GM21717 (cell line): ENCODE results near the gene POLR3E.
"Not testable (repeated sequence)": the region's sequence is repeated elsewhere in the genome, so short reads cannot be mapped to it uniquely, and the experiment has no call there.

Experiments used
- ATAC-seq: cut with Tn5 transposase; IDR thresholded peaks from one replicate; pipeline ENCODE4 v1.9.1; 2021; ENCODE audit warnings: mild to moderate bottlenecking, moderate library complexity; ENCODE audit not compliant: unreplicated experiment

The POLR3E gene

GRCh38 chr16:22330326-22330725, 33.1 kb downstream of the POLR3E start:
- no peak for ATAC-seq

DNA sequence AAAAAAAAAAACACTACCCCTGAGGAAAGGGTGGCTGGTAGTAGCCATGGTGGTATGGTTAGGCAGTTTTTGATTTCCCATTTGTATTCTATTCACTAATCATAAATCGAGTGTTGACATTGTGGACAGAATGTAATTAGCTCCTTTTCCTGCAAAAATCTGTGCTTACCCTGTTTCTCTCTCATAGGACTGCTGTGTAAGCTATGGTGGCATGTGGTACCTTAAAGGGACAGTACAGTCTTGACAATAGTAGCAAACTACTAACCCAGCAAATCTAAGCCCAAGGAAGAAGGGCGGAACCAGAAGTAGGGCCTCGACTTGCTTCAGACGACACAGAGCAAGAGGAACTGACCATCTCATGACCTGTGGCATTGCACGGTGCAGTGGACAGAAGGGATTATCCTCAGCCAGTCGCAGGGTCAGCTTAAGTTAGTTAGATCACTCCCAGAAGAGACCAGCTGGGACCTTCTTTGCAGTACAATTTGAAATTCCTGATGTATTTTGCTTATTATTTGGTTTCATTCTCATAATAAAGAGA, 36.3 kb downstream of the POLR3E start:
- ATAC-seq = no peak

DNA sequence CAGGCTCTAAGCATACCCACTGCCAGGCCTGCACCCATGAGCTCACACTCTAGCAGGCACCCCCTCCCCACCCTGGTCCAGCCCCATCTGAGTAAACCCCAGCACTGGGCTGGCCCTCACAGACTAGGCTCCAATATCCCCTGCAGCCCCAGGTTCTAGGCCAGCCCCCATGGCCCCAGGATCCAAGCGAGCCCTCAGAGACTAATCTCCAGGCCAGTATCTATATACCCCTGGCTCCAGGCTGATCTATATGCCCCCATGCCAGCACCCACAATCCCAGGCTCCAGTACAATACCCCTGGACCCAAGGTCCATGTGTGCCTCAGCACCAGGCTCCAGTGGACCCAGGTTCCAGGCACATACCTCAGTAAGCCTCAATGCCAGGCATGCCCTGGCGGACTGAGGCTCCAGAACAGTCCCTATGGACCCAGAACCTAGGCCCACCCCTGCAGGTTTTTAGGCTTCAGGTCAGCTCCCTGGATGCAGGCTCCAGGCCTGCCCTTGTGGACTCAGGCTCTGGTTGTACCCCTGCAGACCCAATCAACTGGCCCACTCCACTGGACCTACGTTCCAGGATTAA, 38.5 kb downstream of the POLR3E start:
- ATAC-seq = no peak

- ATAC-seq = no peak
These were observed 39.4 kb downstream of the POLR3E start for GRCh38 chr16:22336581-22336980.

DNA sequence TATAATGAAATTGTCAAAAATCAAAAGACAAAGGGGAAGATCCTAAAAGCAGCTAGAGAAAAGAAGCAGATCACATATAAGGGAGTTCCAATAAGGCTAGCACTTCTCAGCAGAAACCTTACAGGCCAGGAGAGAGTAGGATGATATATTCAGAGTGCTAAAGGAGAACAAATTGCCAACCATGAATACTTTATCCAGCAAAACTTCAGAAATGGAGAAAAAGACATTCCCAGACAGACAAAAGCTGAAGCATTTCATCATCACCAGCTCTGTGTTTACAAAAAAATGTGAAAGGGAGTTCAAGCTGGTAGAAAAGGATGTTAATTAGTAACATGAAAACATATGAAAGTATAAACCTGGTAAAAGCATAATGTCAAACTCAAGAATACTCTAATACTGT, 39.8 kb downstream of the POLR3E start:
- ATAC-seq = no peak

DNA sequence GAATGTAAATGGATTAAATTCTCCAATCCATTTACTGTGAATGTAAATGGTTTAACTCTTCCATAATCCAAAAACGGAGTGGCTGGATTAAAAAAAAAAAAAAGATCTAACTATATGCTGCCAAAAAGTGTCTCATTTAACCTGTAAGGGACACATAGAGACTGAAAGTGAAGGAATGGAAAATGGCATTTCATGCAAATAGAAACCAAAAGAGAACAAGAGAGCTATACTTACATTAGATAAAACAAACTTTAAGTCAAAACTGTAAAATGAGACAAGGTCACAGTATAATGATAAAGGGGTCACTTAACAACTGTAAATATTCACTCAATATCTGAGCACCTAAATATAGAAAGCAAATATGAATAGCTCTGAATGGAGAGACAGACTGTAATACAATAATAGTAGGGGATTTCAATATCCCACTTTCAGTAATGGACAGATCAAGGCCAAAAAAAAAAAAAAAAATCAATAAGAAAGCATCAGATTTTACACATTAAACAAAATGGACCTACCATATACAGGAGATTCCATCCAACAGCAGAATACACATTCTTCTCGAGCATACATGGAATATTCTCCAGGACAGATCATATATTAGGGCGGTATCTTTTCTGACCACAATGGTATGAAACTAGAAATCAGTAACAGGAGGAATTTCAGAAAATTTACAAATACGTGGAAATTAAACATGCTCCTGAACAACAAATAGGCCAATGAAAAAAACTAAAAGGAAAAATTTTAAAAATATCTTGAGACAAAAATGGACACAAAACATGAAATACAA, 40.8 kb downstream of the POLR3E start:
- no peak for ATAC-seq

GRCh38 chr16:22340945-22341344, 43.7 kb downstream of the POLR3E start:
- no peak for ATAC-seq

GRCh38 chr16:22342082-22342481, 44.9 kb downstream of the POLR3E start:
- ATAC-seq = no peak

DNA sequence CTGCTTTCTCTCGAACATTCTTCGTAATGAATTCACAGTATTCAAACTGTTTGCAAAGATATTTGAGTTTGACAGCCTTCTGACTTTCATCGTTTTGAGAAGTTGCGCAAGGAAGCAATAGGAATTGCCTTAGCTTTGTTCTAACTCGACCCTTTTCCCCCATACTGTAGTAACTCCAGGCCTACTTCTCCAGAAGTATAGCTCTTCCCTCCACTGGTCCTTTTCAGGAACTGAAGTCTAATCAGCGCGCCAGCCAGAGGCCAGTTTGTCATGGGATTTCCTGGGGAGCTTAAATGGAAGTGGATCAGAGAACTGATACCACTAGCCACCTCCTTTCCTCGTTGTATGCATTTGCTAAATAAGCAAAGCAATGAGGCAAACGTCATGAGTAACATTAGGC, 49.3 kb downstream of the POLR3E start:
- no peak for ATAC-seq

- ATAC-seq = no peak
These were observed 50.1 kb downstream of the POLR3E start for GRCh38 chr16:22347100-22347820.

GRCh38 chr16:22348291-22348690, 51.1 kb downstream of the POLR3E start:
- ATAC-seq = no peak

DNA sequence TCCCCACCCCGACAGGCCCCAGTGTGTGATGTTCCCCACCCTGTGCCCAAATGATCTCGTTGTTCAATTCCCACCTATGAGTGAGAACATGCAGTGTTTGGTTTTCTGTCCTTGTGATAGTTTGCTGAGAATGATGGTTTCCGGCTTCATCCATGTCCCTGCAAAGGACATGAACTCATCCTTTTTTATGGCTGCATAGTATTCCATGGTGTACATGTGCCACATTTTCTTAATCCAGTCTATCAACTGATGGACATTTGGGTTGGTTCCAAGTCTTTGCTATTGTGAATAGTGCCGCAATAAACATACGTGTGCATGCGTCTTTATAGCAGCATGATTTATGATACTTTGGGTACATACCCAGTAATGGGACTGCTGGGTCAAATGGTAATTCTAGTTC, 53.8 kb downstream of the POLR3E start:
- ATAC-seq = not testable (repeated sequence)

GRCh38 chr16:22352140-22352539, 54.9 kb downstream of the POLR3E start:
- no peak for ATAC-seq

DNA sequence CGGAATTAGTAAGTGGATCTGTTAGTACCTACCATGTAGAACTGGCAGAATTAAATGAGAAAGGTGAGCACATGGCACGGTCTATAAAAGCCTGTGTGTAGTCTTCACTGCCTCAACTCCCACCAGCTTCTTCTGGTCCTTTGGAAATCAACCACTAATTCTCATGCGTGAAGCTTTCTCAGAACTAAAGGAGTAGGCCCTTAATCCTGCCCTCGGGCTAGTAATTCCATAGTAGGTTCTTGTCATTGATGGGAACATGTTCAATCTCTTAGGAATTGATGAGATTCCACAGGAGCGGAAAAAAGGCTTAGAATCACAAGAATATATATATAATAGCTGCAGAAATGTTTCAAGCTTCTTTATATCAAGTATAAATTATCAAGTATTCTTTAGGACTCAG, 55.5 kb downstream of the POLR3E start:
- no peak for ATAC-seq

DNA sequence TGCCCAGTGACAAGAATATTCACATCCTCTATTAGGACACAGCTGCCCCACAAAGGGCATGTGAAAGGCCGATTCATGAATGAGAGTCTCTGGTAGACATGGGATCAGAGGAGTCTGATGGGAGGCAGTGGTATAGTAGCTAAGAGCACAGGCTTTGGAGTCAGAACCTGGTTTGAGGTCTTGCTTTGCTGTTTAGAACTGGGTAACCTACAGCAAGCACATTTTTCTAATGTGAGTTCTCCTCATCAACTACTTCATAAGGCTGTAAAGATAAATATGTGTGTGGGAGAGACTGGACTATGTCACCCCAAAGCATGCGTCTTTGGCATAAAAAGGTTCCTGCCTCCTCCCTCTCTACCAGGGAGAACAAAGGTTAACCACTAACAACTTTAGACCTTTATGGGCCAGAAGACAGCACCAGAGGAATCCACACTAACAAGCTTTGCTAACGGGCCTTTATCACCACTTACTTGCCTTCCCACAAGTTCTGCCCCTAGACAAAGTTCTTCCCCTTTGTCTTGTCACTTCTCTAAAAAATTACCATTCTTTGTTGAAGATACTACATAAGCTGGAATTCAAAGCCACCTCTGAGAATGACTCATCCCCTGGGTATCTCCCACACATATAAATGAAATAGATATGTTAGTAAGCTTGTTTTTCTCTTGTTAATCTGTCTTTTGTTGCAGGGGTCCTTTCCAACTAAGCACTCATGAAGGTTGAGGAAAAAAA, 56.1 kb downstream of the POLR3E start:
- no peak for ATAC-seq

GRCh38 chr16:22353933-22354541, 56.8 kb downstream of the POLR3E start:
- no peak for ATAC-seq

- ATAC-seq = no peak
These were observed 58.3 kb downstream of the POLR3E start for GRCh38 chr16:22355487-22355908.

GRCh38 chr16:22356930-22357634, 59.9 kb downstream of the POLR3E start:
- ATAC-seq = peak; percentile 27

DNA sequence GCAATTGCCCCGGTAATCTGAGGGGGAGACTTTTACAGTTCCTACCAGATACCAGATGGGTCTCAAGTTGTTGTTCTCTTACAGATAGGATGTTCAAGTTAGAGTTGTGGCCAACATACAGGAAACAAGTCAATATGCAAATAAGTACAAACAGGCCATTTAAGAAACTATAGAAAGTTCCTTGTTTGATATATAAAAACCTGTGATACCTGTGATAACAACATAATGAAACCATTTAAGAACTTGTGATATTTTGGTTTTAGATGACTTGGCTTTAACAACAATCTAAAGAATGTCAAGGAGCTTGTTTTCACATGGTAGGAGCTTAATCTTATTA, 60.4 kb downstream of the POLR3E start:
- peak; percentile 52 for ATAC-seq

DNA sequence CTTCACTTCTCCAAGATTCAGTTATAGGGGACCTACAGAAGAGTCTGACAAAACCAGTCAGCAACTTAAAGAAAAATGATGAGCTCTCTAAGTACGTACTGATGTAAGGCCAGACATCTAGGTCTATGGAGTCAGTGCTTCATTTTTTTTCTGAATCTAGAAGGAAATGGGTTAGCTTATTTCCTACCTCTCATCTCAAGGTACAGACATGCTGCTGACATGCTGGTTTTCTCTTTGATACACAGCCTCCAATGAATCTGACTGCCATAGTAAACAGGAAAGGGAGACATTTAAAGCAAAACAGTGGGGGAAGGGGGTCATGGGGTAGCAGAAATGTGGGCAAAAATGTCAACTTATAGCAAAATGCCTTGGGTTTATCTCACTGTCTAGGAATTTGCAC, 60.8 kb downstream of the POLR3E start:
- no peak for ATAC-seq
